Measurements from ENCODE around the gene VPS72. TPM values are rescaled to one million over a fixed set of nuclear protein-coding genes. Genes with fewer than 3 reads are reported as not detected.

The VPS72 gene
- total and polyA plus RNA-seq, 2 of the 13 experiments (the other 11 are each of a cell fraction or from before 2014, with no cell fraction given): 33.7 to 34.5 TPM

DNA sequence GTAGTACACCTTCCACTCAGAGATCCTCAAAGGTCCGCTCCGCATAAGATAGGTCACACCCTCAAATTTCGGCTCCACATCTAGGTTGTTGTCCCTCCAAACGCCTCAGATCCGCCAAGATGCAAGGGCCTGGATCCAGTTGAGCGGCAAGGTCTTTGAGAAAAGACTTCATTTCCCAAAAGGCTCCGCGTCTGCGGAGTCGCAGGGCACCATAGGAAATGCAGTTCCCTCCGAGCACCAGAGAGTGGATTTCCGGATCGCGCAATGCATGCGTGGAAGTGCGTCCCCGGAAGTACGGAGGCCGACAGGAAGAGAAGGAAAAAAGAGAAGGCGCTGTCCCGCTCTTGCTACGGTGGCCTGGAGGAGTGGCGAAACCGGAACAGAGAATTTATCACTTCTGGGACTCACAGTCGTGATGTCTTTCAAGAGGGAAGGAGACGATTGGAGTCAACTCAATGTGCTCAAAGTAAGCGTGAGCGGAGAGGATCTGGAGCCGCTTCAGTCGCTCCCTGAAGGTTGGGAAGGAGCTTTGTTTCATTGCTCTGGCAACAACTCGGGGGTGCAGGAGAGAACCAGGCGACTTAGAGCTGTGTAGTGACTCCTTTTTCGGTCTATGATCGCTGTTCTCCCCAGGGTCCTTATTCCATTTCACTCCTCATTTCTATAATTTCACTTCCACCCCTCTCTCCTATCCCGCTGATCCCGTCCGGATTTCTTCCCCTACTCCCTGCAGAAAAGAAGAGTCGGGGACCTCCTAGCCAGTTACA lies 24.1 kb downstream of the VPS72 start, which contains the start of the genes LYSMD1 and SCNM1 (continued):
- TF ChIP-seq, protein P1, sequence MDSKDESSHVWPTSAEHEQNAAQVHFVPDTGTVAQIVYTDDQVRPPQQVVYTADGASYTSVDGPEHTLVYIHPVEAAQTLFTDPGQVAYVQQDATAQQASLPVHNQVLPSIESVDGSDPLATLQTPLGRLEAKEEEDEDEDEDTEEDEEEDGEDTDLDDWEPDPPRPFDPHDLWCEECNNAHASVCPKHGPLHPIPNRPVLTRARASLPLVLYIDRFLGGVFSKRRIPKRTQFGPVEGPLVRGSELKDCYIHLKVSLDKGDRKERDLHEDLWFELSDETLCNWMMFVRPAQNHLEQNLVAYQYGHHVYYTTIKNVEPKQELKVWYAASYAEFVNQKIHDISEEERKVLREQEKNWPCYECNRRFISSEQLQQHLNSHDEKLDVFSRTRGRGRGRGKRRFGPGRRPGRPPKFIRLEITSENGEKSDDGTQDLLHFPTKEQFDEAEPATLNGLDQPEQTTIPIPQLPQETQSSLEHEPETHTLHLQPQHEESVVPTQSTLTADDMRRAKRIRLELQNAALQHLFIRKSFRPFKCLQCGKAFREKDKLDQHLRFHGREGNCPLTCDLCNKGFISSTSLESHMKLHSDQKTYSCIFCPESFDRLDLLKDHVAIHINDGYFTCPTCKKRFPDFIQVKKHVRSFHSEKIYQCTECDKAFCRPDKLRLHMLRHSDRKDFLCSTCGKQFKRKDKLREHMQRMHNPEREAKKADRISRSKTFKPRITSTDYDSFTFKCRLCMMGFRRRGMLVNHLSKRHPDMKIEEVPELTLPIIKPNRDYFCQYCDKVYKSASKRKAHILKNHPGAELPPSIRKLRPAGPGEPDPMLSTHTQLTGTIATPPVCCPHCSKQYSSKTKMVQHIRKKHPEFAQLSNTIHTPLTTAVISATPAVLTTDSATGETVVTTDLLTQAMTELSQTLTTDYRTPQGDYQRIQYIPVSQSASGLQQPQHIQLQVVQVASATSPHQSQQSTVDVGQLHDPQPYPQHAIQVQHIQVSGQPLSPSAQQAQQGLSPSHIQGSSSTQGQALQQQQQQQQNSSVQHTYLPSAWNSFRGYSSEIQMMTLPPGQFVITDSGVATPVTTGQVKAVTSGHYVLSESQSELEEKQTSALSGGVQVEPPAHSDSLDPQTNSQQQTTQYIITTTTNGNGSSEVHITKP (CRISPR knock-in tag; IDR thresholded peaks at IDR 0.05; ENCODE audit: low read depth): no peak; the same call in 1 of the 2 replicates
- TF ChIP-seq JUN (CRISPR knock-in tag; IDR thresholded peaks at IDR 0.05): 0 out of 2 replicates have a peak, but pooled peaks have one; percentile 28
- TF ChIP-seq, protein P2, sequence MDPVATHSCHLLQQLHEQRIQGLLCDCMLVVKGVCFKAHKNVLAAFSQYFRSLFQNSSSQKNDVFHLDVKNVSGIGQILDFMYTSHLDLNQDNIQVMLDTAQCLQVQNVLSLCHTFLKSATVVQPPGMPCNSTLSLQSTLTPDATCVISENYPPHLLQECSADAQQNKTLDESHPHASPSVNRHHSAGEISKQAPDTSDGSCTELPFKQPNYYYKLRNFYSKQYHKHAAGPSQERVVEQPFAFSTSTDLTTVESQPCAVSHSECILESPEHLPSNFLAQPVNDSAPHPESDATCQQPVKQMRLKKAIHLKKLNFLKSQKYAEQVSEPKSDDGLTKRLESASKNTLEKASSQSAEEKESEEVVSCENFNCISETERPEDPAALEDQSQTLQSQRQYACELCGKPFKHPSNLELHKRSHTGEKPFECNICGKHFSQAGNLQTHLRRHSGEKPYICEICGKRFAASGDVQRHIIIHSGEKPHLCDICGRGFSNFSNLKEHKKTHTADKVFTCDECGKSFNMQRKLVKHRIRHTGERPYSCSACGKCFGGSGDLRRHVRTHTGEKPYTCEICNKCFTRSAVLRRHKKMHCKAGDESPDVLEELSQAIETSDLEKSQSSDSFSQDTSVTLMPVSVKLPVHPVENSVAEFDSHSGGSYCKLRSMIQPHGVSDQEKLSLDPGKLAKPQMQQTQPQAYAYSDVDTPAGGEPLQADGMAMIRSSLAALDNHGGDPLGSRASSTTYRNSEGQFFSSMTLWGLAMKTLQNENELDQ (CRISPR knock-in tag; IDR thresholded peaks at IDR 0.05; ENCODE audit: borderline replicate concordance): no peak
- no peak; the same call in 1 of the 2 replicates for TF ChIP-seq HMG20B (CRISPR knock-in tag; conservative IDR thresholded peaks at IDR 0.05)
- TF ChIP-seq, protein P3, sequence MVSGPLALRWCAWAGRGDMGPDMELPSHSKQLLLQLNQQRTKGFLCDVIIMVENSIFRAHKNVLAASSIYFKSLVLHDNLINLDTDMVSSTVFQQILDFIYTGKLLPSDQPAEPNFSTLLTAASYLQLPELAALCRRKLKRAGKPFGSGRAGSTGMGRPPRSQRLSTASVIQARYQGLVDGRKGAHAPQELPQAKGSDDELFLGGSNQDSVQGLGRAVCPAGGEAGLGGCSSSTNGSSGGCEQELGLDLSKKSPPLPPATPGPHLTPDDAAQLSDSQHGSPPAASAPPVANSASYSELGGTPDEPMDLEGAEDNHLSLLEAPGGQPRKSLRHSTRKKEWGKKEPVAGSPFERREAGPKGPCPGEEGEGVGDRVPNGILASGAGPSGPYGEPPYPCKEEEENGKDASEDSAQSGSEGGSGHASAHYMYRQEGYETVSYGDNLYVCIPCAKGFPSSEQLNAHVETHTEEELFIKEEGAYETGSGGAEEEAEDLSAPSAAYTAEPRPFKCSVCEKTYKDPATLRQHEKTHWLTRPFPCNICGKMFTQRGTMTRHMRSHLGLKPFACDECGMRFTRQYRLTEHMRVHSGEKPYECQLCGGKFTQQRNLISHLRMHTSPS (CRISPR knock-in tag; IDR thresholded peaks at IDR 0.05; ENCODE audit: low read depth): no peak; the same call in 1 of the 2 replicates
- TF ChIP-seq HCFC1 (IDR thresholded peaks at IDR 0.05; ENCODE audit: low read depth, low read length): peak; percentile 99
- TF ChIP-seq ZNF235 (CRISPR knock-in tag; IDR thresholded peaks at IDR 0.05; ENCODE audit: borderline replicate concordance): no peak
- TF ChIP-seq TCF7 (IDR thresholded peaks at IDR 0.05; ENCODE audit: low read depth): no peak
- TF ChIP-seq RXRB (CRISPR knock-in tag; IDR thresholded peaks at IDR 0.05; ENCODE audit: borderline replicate concordance): peak; percentile 57; the same call in 1 of the 2 replicates
- TF ChIP-seq ERF (CRISPR knock-in tag; IDR thresholded peaks at IDR 0.05): peak; percentile 81
- TF ChIP-seq, protein P4, sequence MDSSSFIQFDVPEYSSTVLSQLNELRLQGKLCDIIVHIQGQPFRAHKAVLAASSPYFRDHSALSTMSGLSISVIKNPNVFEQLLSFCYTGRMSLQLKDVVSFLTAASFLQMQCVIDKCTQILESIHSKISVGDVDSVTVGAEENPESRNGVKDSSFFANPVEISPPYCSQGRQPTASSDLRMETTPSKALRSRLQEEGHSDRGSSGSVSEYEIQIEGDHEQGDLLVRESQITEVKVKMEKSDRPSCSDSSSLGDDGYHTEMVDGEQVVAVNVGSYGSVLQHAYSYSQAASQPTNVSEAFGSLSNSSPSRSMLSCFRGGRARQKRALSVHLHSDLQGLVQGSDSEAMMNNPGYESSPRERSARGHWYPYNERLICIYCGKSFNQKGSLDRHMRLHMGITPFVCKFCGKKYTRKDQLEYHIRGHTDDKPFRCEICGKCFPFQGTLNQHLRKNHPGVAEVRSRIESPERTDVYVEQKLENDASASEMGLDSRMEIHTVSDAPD (CRISPR knock-in tag; IDR thresholded peaks at IDR 0.05): no peak
- TF ChIP-seq RBM22 (optimal IDR thresholded peaks at IDR 0.05; ENCODE audit: low read length): no peak
- TF ChIP-seq, protein P5, sequence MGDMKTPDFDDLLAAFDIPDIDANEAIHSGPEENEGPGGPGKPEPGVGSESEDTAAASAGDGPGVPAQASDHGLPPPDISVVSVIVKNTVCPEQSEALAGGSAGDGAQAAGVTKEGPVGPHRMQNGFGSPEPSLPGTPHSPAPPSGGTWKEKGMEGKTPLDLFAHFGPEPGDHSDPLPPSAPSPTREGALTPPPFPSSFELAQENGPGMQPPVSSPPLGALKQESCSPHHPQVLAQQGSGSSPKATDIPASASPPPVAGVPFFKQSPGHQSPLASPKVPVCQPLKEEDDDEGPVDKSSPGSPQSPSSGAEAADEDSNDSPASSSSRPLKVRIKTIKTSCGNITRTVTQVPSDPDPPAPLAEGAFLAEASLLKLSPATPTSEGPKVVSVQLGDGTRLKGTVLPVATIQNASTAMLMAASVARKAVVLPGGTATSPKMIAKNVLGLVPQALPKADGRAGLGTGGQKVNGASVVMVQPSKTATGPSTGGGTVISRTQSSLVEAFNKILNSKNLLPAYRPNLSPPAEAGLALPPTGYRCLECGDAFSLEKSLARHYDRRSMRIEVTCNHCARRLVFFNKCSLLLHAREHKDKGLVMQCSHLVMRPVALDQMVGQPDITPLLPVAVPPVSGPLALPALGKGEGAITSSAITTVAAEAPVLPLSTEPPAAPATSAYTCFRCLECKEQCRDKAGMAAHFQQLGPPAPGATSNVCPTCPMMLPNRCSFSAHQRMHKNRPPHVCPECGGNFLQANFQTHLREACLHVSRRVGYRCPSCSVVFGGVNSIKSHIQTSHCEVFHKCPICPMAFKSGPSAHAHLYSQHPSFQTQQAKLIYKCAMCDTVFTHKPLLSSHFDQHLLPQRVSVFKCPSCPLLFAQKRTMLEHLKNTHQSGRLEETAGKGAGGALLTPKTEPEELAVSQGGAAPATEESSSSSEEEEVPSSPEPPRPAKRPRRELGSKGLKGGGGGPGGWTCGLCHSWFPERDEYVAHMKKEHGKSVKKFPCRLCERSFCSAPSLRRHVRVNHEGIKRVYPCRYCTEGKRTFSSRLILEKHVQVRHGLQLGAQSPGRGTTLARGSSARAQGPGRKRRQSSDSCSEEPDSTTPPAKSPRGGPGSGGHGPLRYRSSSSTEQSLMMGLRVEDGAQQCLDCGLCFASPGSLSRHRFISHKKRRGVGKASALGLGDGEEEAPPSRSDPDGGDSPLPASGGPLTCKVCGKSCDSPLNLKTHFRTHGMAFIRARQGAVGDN (CRISPR knock-in tag; IDR thresholded peaks at IDR 0.05): peak; percentile 69
- peak; percentile 72 for TF ChIP-seq POLR2G (IDR thresholded peaks at IDR 0.05; ENCODE audit: low read depth, low read length)

All from HepG2 (cell line).